Vagina (tissue), 2 donors: ENCODE data around the gene TTC7B. TPM values are rescaled to one million over a fixed set of nuclear protein-coding genes. Genes with fewer than 3 reads are reported as not detected.

Experiments used
- DNase-seq, 2 donors: peaks; one replicate each; pipeline ENCODE4 v3.0.0-alpha.2; 2017; ENCODE audit errors: extremely low spot score in 2 of 2
- H3K27ac ChIP-seq: fragments of 200-600 bp; sonication (generic); one replicate; pipeline ENCODE4 v1.5.1; 2019
- H3K27me3 ChIP-seq: fragments of 200-600 bp; sonication (generic); one replicate; pipeline ENCODE4 v1.5.1; 2019
- H3K36me3 ChIP-seq, 2 donors: fragments of 200-600 bp; sonication (generic); one replicate each; pipeline ENCODE4 v1.5.1; 2017 to 2019
- H3K4me1 ChIP-seq: fragments of 200-600 bp; sonication (generic); one replicate; pipeline ENCODE4 v1.5.1; 2019
- H3K4me3 ChIP-seq, 2 donors: fragments of 200-600 bp; sonication (generic); 1 replicate in 1 of 2; 2 replicates in 1 of 2; pipeline ENCODE4 v1.5.1; 2016 to 2019
- H3K9me3 ChIP-seq: fragments of 200-600 bp; sonication (generic); one replicate; pipeline ENCODE4 v1.5.1; 2019
- CTCF ChIP-seq, 3 experiments: fragments of 450-650 bp in 2 of 3; fragments of 200-600 bp in 1 of 3; sonication (generic) in 1 of 3; IDR thresholded peaks; one replicate each; pipeline ENCODE4 v1.5.1; 2017 to 2019; ENCODE audit warnings: antibody characterized with exemption in 3 of 3, mild to moderate bottlenecking in 2 of 3, moderate library complexity in 2 of 3
- POLR2A ChIP-seq, 2 donors: fragments of 450-650 bp; IDR thresholded peaks; one replicate each; pipeline ENCODE4 v1.6.1; 2017; ENCODE audit warnings: antibody characterized with exemption in 2 of 2, mild to moderate bottlenecking in 2 of 2, moderate library complexity in 2 of 2
- POLR2AphosphoS5 ChIP-seq, 2 donors: sonication (generic); formaldehyde crosslinking; IDR thresholded peaks; one replicate each; pipeline ENCODE4 v1.9.0; 2017; ENCODE audit warnings: antibody characterized with exemption in 2 of 2, mild to moderate bottlenecking in 2 of 2, low read depth in 1 of 2; ENCODE audit not compliant: insufficient read depth in 1 of 2
- intact Hi-C: fragments of 100-400 bp; cut with DNase I; formaldehyde crosslinking; loops from one replicate; pipeline ENCODE4 v1.15.1; 2023
- total RNA-seq: library from RNA; depleted of rRNA; stranded (reverse); fragments of >200 nt; gene quantifications from one replicate; pipeline ENCODE4 v1.2.3, GENCODE V29; 2016

Gene TTC7B
- total RNA-seq, 1 donor from 2014 or later: 56.0 TPM

DNA sequence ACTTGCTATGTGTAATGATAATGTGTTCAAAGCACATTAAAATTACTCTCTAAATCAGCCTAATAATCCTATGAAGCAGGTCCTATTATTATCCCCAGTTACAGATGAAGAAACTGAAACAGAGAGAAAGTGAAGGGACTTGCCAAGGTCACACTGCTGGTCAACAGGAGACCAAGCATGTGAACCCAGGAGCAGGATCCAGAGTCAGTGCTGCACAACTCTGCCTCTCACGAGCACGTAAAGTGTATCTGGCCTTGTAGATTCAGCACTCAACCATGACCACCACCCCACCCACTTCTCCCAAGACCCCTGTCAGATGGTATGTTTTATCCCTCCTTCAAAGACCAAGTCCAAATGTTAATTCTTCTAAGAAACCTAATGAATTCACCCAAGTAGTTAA lies 100.7 kb downstream of the TTC7B start:
- no peaks in the 10 kb centered on the region for H3K27me3 ChIP-seq
- H3K27ac ChIP-seq: no peak overlapping the region
- intact Hi-C loops: no loop called here
- TF ChIP-seq POLR2A (IDR thresholded peaks at IDR 0.05) (no peak), CTCF (IDR thresholded peaks at IDR 0.05) (no peak), POLR2AphosphoS5 (IDR thresholded peaks at IDR 0.05; ENCODE audit: insufficient read depth in 1 of 2, low read depth in 1 of 2) (no peak)
- DNase-seq: no peak
- H3K9me3 ChIP-seq: no peaks in the 10 kb centered on the region
- no peak overlapping the region for H3K4me3 ChIP-seq
- H3K4me1 ChIP-seq: no peaks in the 10 kb centered on the region
- no peaks in the 10 kb centered on the region for H3K36me3 ChIP-seq

DNA sequence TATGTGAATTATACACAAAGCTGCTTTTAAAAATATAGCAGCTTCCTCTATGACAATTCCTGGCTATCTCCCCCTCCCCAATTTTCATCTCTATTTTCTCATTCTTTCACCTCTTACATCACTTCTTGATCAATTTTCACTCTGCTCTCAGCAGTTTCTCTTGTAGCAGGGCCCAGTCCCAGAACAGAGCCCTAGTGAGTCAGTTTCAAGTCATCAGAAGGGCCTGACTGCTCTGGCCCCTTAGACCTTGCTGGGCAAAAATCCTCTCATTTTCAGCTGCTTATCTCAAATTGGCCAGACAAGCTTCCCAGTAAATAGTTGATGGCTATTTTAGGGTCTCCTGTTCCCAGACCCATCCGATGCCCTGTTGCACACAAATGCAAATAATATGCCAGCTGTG lies 101.4 kb downstream of the TTC7B start:
- Histone ChIP-seq H3K4me1 (no peaks in the 10 kb centered on the region), H3K4me3 (no peak overlapping the region), H3K27ac (no peak overlapping the region), H3K9me3 (no peaks in the 10 kb centered on the region), H3K27me3 (no peaks in the 10 kb centered on the region), H3K36me3 (no peaks in the 10 kb centered on the region)
- TF ChIP-seq CTCF (IDR thresholded peaks at IDR 0.05) (no peak), POLR2A (IDR thresholded peaks at IDR 0.05) (no peak), POLR2AphosphoS5 (IDR thresholded peaks at IDR 0.05; ENCODE audit: insufficient read depth in 1 of 2, low read depth in 1 of 2) (no peak)
- DNase-seq: no peak
- intact Hi-C loops: no loop called here

- no peaks in the 10 kb centered on the region for H3K36me3 ChIP-seq
- H3K9me3 ChIP-seq: no peaks in the 10 kb centered on the region
- TF ChIP-seq CTCF (IDR thresholded peaks at IDR 0.05): no peak
- H3K4me1 ChIP-seq: no peaks in the 10 kb centered on the region
- no peak overlapping the region for H3K4me3 ChIP-seq
- DNase-seq: no peak
- H3K27ac ChIP-seq: no peak overlapping the region
- H3K27me3 ChIP-seq: no peaks in the 10 kb centered on the region
- intact Hi-C loops: no loop called here
These were observed 111.4 kb downstream of the TTC7B start for GRCh38 chr14:90704738-90705392.

DNA sequence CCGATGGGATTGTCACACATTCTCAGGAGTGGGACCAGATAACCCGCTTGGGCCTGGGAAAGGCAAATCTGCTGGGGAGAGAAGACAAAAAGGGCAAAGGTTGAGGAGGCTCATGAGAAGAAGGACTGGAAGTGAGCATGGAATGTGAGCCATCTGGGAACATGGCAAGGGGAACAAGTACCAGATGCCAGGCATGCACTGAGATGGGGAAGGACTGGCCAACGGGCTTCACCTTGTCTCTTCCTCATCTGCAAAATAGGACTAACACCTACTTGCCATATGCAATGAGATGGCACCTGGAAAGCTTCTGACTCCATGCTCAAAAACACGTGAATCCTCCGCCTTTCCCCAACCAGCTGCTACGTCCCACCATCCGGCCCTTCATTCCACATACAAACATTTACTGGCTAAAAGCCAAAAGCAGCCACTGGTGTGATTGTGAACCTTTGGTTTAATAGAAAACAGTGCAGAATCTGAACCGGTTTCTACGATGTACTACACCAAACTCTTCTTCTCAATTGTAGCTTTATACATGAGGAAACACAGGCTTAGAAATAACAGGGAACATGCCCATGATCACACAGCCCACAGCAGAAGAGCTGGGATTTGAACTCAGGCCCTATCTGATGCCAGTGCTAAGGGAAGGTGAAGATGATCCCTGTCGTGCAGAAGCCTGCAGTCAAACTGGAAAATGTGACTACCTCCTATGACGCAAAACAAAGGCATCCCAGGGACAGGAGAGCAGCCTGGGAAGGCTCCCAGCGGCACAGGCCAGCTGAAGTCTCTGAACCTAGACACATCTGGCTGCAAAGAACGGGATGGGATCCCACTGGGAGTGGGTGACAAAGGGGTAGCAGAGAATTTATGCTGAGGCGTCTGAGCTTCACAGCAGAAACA lies 112.1 kb downstream of the TTC7B start:
- H3K4me3 ChIP-seq: no peak overlapping the region
- intact Hi-C loops: no loop called here
- H3K27me3 ChIP-seq: no peaks in the 10 kb centered on the region
- H3K4me1 ChIP-seq: peaks cover under 1% of the 10 kb centered on the region
- no peaks in the 10 kb centered on the region for H3K9me3 ChIP-seq
- H3K36me3 ChIP-seq: no peaks in the 10 kb centered on the region
- no peak for DNase-seq
- no peak overlapping the region for H3K27ac ChIP-seq
- no peak for TF ChIP-seq POLR2AphosphoS5 (IDR thresholded peaks at IDR 0.05; ENCODE audit: insufficient read depth in 1 of 2, low read depth in 1 of 2)
- TF ChIP-seq POLR2A (IDR thresholded peaks at IDR 0.05): no peak
- no peak for TF ChIP-seq CTCF (IDR thresholded peaks at IDR 0.05)
